HT-29 (cell line): ENCODE measurements around the gene DCP1A. TPM values are rescaled to one million over a fixed set of nuclear protein-coding genes. Genes with fewer than 3 reads are reported as not detected.

Experiments
- DNase-seq: peaks from one replicate; pipeline ENCODE4 v3.0.0-alpha.2; 2015; ENCODE audit warnings: low spot score
- small RNA-seq: library from RNA; depleted of rRNA; stranded (forward); fragments of <200 nt; gene quantifications from one replicate; pipeline ENCODE3, GENCODE V24; 2014
- total RNA-seq: library from RNA; depleted of rRNA; stranded (reverse); fragments of >200 nt; shearing (Covaris generic); gene quantifications from 2 replicates; pipeline ENCODE4 v1.2.3, GENCODE V29; 2014; rRNA removed

Gene DCP1A
- total RNA-seq, 1 experiment from 2014 or later: 7.3 TPM

GRCh38 chr3:53247619-53248018 lies 99.7 kb downstream of the DCP1A start:
- DNase-seq: no peak

- DNase-seq: no peak
These were observed 103.1 kb downstream of the DCP1A start for GRCh38 chr3:53244271-53244670.

DNA sequence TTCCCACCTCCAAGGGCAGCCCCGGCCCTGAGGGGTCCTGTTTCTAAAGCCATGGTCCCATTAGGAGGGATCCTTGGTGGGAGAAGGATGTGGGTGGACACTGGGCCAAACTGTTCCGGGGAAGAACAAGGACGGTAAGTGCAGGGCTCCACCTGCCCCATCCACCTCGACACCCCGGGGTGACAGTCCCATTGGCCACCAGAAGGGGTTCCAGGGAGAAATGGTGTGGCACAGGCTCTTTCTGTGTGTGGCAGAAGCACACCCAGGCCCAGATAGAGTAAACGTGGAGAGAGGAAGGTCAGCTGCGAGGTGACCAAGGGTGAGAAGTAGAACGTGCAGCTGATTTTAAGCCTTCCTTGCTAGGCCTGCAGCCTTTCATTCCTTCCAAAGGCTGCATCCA lies 103.6 kb downstream of the DCP1A start:
- DNase-seq: no peak

DNA sequence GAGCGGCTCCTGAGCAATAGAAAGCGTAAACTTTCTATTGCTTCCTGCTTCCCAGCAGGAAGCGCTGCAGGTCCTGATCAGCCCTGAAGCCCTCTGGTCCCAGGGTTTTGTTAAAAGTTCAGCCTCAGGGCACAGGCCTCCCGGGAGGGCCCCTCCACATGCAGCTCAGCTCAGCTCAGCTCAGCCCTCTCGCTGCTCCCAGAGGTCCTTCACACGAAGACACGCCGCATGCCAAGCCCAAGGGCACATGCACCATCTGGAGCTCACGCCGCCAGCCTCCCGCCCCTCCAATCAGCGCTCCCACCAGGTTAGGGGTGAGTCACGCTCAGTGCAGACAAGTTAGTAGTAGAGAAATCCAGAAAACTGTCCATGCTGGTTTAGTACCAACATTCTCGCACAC lies 104.2 kb downstream of the DCP1A start:
- no peak for DNase-seq

- no peak for DNase-seq
These were observed 104.7 kb downstream of the DCP1A start for GRCh38 chr3:53242642-53243041.

DNA sequence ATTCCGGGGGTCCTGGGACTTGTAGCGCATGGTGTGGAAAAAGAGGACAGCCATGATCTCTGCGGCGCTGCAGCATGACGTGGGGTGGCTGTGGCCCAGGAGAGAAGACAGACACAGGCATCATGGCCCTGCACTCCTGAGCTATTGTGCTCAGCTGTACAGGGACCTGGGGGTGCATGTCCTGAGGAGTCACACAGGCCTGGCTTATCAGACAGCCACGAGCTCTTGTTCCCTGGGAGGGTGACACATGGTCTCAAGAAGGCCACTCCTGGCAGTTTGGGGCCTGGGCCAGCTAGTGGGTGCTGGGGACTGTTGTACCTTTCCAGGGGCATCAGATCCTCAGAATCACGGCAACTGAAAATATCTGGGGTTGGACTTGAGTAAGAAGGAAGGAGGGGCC lies 105.2 kb downstream of the DCP1A start:
- no peak for DNase-seq

DNA sequence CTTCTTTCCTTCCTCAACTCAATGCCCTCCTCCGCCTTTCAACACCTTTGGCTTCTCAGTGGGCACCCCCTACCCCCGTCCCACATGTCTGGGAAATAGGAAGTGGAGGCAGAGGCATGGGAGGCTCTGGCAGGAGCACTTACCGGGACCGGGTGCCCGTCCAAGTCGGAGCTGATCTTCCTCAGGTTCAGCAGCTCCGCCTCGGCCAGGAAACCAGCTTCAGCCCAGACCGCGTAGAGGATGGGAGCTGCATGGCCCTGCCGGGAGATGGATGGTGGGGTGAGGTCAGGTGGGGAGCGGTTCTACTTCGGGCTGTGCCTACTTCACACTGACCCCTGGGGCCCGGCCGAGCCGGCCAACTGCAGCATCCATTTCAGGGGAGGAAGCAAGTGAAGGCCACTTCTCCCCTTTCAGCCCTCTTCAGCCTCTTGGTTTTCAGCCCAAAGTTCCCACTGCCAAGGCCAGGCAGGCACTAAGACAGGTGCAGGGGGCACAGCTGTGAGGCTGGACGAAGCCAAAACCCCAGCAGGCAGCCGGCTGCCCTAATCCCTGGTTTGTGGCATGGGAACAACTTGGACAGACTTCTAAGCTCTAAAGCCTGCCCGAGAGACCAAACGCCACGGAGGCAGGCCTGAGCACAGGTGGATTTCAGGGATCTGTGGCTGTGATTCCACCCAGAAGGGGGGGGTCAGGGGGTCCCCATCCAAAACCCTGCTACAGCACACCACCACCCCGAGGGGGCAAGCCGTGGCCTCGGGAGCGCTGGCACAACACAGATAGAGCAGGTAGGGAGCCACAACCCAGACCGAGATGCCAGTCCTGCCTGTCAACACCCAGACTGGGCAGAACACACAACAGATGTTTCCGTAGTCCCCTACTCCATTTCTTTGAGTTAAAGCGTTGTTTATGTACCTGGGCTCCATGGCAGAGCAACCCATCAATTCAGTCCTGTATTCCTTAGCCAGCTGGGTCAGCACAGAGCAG lies 106.1 kb downstream of the DCP1A start:
- no peak for DNase-seq

DNA sequence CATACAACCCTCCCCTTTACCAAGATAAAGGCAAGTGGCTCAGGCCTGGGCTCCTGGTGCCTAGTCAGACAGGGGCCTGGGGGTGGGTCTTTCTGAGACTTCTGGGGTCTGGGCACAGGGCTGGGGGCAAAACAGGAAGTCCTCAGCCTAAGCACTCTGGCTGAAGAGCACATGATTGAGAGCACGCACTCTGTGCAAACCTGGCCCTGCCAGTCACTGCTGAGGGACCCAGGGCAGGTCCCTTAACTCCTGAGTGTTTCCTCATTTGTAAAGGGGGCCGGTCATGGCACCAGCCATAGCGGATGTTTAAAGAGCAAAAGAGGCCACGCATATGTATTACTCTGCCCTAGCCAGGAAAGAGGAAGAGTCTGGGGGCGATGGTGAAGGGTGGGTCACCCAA lies 107.5 kb downstream of the DCP1A start:
- no peak for DNase-seq

DNA sequence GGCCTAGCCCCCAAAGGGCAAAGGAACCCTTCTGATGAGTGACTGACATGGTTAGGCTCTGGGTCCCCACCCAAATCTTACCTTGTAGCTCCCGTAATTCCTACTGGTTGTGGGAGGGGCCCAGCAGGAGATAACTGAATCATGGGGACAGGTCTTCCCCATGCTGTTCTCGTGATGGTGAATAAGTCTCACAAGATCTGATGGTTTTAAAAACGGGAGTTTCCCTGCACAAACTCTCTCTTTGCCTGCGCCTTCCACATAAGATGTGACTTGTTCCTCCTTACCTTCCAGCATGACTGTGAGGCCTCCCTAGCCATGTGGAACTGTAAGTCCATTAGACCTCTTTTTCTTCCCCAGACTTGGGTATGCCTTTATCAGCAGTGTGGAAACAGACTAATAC lies 108.5 kb downstream of the DCP1A start:
- no peak for DNase-seq

DNA sequence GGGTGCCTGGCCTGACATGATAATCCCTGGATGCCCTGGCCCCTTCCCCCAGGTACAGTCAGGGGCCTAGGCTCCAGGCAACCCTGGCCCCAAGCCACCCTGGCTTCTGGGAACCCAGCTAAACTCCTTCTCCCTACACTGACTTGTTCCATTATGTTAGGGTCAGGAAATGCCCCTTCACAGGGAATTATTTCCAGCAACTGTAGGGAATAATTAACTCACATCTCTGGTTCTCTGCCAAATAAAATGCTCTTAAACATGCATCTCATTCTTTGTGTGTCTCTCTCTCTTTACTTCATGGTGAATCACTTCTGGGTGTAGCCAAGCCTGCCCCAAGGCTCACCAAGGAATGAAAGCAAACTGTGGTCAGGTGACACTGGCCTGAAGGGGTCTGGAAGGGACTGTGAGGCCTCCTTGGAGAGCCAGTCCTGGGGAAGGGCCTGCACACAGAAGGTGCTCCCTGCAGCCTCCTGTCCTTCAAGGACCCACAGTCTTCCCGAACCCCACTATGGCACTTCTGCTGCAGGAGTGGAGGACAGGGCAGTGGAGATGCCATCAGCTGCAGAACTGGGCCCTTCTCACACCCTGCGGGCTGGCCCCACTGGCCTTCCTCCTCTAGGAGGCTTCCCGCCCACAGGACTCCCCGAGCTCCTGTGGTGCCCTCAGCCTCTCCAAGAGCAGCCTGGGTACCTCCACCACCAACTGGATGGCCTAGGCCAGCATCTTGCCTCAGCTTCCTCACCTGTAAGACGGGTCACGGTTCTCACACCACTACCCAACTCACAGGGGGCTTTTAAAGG lies 109.1 kb downstream of the DCP1A start:
- peak; percentile 94 for DNase-seq

- DNase-seq: peak; percentile 44
These were observed 111.1 kb downstream of the DCP1A start for GRCh38 chr3:53236112-53236841.

- DNase-seq: no peak
These were observed 111.8 kb downstream of the DCP1A start for GRCh38 chr3:53235545-53235944.

GRCh38 chr3:53234841-53235232 lies 112.5 kb downstream of the DCP1A start:
- DNase-seq: no peak

DNA sequence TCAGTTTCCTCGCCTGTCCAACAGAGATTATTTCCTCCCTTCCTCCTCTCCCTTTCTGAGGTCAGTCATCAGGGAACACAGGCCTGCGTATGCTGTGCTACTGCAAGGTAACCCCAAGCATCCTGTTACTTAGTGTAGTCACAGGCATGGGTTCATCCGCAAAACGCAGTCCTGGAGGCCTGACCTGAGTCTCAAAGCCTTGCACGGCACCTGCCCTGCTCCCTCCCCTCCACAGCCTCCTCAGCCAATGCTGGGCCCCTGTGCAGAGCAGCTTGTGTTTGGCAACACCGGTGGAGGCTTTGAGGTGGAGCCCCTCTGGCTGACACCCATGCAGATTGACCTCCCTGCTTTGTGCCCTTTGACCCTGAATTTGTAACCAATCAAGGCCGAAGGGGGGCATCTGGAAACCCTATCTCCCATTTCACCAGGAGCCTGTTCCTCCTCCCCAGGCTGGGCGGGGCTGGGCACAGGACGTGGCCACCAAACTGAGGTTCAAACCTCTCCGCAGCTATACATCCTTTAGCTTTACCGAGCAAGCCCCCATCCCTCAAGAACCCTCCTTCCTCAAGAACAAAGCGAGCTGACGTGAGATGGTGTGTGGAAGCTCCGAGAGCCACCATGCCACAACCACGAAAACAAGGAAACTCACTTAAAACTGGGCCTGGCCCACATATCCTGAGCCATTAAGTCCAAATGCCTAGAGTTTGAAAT lies 113.1 kb downstream of the DCP1A start:
- no peak for DNase-seq

Small RNA genes within 50 kb of the gene (small RNA-seq; reads per million reads assigned to genes)
- gene RF00019 (not detected), gene RF00212 (not detected), gene RF00568 (not detected)

Other genes with a start within 250 kb of the DCP1A start
- gene RFT1, start 217.1 kb downstream of the DCP1A start, total RNA-seq: 10.6 and 12.0 TPM in 2 replicates
- 5.2 and 5.9 TPM in 2 replicates for gene PRKCD, start 186.3 kb downstream of the DCP1A start, total RNA-seq
- 864 and 898 TPM in 2 replicates for gene TKT, start 91.5 kb downstream of the DCP1A start, total RNA-seq
- 17.1 and 25.3 TPM in 2 replicates for gene CACNA1D, start 147.1 kb upstream of the DCP1A start, total RNA-seq